Measurements from ENCODE around the gene HAUS1.
"Not testable (repeated sequence)": the region's sequence is repeated elsewhere in the genome, so short reads cannot be mapped to it uniquely, and the experiment has no call there.

HAUS1 gene

DNA sequence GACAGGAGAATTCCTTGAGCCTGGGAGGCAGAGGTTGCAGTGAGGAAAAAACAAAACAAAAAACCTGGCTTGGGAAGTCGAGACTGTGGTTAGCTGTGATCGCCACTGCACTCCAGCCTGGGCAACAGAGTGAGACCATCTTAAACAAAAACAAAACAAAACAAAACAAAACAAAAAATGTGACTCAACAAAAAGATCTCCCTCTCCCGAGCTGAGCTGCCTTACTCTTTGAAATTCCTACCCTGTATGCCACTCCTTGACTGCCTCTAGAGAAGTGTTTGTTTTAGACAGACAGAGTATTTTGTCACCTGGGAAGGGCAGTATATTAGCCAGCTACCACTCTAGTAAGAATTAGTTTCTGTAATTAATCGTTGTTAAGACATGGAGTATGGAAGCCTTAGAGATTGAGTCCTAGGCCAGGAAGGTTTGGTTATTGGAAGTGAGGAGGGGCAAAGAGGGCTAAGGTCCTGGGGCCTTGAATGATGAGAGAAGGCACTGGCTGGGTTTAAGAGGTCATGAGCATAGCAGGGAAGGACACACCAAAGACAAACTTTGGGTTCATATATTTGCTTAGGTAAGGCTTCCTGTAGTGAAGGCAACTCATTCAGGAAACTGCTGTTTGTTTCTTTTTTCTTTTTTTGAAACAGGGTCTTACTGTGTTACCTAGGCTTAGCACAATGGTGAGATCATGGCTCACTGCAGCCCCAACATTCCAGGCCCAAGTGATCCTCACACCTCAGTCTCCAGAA, 56.0 kb downstream of the HAUS1 start:
- no peak for DNase-seq

DNA sequence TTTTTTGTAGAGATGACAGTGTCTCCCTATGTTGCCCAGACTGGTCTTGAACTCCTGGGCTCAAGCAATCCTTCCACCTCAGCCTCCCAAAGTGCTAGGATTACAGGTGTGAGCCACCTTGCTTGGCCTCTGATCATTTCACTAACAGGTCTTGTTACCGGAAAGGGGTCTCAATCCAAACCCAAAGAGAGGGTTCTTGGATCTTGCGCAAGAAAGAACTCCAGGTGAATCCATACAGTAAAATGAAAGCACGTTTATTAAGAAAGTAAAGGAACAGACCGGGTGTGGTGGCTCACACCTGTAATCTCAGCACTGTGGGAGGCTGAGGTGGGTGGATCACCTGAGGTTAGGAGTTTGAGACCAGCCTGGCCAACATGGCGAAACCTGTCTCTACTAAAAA, 56.7 kb downstream of the HAUS1 start:
- DNase-seq = not testable (repeated sequence)

DNA sequence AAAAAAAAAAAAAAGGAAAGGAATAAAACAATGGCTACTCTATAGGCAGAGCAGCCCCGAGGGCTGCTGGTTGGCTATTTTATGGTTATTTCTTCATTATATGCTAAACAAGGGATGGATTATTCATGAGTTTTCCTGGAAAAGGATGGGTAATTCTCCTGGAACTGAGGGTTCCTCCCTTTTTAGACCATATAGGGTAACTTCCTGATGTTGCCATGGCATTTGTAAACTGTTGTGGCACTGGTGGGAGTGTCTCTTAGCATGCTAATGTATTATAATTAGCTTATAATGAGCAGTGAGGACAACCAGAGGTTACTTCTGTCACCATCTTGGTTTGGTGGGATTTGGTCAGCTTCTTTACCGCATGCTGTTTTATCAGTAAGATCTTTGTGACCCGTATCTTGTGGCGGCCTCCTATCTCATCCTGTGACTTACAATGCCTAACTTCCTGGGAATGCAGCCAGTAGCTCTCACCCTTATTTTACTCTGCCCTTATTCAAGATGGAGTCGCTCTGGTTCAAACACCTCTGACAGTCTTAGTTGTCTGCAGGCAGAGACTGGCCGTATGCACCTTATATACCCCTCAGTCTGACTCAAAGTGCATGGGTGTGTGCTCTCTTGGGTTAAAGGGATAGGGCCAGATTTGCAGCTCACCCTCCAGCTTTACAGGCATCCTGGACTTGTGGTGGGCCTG, 57.7 kb downstream of the HAUS1 start:
- DNase-seq = no peak

DNA sequence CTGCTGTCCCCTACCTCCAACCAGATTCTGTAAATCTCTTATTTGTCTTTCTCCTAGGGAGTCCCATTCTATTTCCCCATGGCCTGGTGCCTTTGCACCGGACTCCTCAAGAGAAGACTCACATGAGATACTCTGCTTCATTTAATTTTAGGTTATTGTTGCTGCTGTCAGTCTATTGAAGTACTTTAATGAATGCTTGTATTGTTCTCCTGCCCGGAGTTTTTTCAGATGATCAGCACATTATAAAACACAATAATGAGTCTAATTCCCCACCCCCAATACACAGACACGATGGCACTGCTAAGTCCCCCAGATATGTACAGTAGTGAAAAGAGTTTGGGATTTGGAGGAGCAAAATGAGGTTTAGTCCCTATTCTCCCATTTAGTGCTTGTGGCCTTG, 58.9 kb downstream of the HAUS1 start:
- DNase-seq = no peak

DNA sequence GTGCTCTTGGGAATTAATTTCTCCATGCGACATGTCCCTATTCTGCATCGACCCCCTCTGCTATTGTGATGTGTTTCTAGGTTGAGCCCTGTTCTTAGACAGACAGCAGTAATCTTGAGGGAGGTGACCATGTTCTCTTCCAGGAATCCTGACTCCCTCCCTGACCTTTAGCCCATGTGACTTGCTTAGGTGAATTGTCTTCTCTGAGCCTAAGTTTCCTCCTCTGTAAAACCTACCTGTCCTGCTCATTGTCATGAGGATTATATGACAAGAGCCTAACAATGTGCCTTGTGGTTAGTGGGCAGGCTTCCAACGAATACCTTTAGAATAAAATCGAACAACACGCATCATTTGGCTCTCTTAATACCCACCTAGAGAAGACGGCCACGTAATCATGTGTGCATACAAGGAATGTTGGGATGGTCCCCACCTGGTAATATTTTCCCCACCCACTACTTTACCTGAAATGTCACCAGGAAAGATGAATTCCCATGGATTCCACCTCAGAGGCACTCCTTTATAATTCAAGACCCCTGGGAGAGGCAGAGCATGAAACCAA, 59.8 kb downstream of the HAUS1 start:
- no peak for DNase-seq

DNA sequence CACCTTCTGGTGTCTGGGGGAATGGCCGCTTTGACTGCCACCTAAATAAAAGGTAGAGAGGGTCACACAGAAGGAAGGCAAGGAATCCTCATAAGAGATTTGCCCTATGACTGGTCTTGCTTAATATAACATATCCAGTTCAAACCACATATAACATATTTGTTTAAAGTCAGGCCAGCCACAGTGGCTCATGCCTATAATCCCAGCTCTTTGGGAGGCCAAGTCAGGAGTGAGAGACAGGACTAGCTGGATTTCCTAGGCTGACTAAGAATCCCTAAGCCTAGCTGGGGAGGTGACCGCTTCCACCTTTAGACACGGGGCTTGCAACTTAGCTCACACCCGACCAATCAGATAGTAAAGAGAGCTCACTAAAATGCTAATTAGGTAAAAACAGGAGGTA, 60.3 kb downstream of the HAUS1 start:
- not testable (repeated sequence) for DNase-seq

DNA sequence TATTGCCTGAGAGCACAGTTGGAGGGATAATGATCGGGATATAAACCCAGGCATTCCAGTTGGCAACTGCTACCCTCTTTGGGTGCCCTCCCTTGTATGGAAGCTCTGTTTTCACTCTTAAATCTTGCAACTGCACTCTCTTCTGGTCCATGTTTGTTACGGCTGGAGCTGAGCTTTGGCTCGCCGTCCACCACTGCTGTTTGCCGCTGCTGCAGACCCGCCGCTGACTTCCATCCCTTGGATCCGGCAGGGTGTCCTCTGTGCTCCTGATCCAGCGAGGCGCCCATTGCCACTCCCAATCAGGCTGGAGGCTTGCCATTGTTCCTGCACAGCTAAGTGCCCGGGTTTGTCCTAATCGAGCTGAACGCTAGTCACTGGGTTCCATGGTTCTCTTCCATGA, 60.7 kb downstream of the HAUS1 start:
- DNase-seq = no peak

DNA sequence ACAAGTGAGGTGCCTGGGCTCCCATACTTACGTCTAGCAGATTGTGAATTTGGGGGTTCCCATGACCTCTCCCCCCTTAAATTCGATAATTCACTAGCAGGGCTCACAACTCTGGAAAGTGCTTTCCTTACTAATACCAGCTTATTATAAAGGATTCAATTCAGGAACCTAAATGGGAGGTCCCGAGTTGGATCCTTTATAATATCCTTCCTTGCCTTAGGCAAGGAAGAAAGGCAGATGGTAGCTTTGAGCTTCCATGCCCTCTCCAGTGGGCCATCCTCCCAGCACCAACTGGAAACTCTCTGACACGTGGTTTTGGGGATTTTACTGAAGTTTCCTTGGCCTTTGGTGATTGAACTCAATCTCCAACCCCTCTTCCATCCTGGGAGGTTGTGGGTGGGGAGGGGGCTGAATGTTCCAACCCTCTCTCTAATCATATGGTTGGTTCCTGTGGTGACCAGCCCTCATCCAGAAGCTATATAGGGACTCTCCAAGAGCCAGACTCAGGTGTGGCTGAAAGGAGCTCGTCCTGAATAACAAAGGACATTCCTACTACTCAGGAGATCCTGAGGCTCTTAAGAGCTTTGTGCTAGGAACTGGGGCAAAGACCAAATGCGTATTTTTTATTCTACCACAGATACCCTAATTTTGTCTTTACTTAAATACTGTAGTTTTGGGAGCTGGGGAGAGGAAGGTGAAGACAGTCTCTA, 62.2 kb downstream of the HAUS1 start:
- DNase-seq = no peak

DNA sequence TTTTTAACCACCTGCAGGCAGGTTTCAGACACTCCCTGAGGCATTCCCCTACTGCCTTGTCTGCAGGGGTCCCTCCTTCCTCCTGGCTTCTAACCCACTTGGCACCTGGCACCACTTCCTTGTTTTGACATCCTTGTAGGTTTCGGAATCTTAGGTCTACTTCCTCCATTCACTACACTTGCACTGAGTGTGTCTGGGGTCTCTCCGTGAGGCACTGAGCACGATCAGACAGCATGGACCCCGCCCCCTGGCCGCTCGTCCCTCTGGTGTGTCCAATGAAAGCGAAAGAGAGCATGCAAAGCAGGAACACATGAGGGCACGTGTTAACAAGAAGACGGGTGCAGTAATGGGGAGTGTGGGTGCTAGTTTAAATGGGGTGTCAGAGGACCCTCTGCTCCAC, 63.8 kb downstream of the HAUS1 start:
- DNase-seq = peak; percentile 1

DNA sequence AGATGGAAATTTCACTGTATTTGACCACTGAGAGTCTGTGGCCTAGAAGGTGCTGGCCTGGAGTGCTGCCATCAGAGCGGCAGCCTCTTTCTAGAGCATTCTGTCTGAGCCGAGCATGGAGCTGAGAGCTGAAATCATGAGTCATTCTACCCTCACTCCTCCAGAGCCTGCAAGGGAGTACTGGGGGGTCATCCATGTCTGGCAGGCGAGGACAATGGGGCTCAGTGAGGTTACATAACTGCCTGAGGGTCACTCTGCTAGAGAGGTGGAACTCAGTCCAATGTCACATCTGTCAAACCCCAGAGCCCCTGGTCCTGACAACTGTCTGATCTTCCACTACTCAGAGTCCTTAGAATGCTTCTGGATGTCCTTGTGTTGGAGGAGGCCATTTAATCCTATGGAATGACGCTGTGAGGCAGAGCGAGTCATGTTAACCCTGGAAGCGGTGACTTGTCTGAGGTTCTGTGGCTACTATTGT, 65.3 kb downstream of the HAUS1 start:
- DNase-seq = no peak

DNA sequence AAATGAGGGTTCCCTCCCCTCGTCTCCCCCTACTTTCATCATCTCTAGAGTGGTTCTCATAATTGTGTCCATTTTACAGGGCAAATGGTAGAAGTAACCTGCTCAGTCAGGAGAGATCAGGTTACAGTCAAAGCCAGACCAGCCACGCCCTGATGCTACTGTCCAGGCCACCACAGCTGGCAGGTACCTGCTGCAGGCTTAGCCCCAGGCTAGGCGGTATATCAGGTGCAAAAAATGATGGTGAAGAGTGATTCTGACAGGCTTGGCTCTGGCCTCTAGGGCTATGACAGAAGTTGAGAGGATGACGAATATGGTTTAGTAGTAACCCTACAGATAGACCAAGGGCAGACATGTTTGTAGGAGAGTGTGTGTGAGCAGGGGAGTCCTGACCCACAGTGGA, 67.1 kb downstream of the HAUS1 start:
- no peak for DNase-seq

DNA sequence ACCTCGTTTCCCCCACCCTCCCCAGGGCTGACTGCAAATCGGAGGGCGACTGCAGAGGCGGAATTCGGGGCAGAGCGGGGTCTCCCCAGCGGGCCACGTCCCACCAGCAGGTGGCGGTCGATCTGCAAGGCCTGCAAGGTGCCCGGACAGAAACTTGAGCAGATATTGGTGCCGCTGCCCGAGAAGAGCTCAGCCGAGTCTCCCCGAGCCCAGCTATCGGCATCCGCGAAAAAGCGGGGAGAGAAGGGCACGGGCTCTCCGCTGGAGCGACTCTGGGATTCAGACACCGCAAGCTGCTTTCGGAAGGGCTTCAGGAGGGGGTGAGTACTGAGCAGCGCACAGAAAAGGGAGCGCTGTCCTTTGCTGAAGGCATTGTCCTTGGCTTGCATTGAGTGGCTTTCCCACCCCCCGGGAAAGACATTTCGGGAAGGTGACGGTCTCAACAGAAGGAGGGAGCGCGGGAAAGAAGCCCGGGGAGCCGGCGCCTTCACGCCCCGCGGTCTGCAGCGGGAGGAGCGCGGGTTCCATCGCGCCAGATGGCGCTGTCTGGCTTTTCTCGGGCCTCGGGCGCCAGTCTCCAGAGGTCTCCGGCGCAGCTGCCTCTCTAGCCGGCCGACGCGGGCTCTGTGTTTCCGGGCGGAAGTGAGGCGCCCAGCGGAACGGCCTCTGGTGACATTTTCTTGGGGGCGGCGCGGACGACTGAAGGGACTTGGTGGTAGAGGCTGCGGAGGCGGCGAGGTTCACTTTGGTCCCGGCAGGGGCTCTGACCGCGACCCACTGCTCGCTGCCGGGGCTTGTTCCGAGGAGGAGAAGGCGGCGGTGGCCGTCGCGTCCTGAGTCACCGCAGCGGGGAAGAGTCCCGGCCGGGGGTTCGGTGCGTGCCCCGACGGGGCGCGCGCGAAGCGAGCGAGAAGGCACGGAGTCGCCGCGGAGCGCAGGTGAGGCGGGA, 69.5 kb downstream of the HAUS1 start:
- peak; percentile 84 for DNase-seq

DNA sequence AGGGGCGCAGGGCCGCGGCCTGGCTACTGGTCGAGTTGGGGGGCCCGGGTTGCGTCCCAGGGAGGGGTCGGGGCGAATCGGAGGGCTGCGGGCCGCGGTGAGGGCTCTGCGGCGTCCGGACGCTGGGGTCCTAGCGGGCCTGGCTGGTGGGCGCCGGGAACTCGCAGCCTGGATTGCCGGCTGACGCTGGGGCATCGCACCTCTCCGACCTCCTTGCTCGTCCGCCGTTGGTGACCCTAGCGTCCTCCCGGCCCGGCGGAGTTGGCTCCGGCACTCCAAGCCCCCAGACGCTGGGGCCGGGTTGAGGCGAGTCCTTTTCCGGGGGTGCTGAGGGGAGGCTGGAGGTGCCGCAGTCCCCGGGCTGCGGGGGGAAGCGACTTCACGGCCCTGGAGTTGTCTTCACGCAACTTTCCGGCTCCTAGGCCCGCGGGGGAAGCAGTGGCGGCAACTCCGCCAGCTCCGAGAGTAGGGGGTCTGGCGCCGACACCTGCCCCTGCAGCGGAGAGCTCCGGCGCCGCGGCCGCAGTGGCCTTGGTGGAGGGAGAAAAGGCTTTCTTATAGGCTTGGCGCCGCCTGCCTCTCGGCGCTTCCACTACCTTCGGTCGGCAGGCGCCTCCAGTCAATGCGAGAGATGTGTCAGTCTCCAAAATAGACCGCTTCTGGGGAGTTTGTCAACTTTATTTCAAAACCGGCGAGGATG, 70.3 kb downstream of the HAUS1 start:
- peak; percentile 22 for DNase-seq

DNA sequence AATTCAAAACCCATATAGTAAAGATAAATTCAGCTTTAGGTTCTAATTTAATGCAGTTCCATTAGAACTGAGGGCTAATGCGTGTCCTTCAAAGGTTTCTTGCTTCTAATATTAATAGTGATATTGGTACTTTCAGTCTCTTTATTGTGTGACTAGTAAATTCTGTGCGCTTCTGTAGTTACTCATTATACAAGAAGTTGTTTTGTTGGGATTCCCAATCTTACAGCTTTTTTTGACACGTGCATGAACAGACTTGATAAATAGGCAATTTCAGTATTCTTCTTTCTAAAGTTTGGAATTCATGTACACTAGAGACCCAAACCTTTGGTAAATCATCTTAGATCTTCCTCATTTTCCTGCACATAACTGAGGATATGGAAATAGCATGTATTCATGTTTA, 71.8 kb downstream of the HAUS1 start:
- no peak for DNase-seq

Measured in effector CD8-positive, alpha-beta T cell (primary cell).